Activated CD4-positive, alpha-beta T cell treated with anti-CD3 and anti-CD28 coated beads, Interleukin-2, amount 50 U/mL, for 48 hours (primary cell): Measurements from ENCODE around the gene UGP2.

Source experiments
- DNase-seq, 2 experiments: peaks; one replicate each; pipeline ENCODE4 v3.0.0-alpha.2; 2020

Gene UGP2

DNA sequence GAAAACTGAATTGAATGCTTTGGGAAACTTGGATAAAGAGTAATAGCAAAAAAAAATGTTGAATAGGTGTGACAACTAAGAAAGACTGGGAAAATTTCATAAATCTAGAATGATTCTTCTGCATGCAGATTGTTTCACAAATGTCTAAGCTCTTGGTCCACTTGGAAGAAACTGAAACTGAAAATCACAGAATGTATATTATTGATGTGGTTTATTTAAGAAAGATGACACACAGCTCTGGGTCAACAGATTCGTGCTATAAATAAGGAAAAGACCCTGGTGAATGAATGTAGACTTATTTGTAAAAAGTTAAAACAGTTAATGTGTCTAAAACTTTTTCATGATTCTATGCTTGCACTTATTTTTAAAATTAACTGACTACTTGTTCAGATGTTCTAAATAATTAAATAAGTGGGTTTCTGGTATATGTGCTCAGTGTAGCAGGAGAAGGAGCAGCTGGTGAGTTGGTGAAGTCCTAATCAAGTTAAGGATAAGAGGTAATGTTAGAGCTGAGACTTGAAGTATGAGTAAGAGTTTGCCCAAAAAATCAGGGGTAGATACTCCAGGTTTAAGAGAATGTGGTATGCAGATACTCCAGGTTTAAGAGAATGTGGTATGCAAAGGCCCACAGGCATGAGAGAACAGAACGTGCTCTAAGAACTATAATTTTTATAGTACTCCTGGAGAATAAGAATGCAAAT lies 24.5 kb downstream of the UGP2 start:
- DNase-seq = no peak

DNA sequence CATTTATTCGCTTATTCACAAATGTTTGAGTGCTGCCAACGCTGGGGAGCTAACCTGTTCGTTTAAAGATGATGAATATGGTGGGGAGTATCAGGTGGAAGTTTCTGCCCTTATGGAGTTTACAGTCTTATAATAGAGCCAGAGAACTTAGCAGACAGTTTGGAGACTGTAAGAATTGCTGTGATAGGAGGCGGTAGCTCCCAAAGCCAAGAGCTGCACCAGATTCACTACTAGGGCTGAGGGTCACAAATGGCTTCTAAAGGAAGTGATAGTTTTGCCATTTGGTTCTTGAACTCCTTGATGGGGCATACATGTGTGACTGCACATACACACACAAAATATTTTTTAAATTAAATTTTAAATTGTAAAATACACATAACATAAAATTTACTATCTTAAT lies 29.0 kb downstream of the UGP2 start:
- no peak for DNase-seq

DNA sequence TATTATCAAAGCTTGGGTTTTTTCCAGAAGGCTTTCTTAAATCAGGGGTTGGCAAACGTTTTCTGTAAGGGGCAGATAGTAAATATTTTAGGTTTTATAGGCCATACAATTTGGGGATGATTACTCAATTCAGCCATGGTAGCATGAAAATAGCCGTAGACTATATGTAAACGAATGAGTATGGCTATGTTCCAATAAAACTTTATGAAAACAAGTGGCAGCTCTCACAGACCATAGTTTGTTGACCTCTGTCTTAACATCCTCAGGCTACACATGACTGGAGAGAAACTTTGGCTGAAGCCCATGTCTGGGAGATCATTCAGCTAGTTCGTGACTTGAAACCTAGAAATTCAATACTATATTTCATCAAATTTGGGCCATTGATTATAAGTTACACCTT lies 30.2 kb downstream of the UGP2 start:
- DNase-seq = no peak

DNA sequence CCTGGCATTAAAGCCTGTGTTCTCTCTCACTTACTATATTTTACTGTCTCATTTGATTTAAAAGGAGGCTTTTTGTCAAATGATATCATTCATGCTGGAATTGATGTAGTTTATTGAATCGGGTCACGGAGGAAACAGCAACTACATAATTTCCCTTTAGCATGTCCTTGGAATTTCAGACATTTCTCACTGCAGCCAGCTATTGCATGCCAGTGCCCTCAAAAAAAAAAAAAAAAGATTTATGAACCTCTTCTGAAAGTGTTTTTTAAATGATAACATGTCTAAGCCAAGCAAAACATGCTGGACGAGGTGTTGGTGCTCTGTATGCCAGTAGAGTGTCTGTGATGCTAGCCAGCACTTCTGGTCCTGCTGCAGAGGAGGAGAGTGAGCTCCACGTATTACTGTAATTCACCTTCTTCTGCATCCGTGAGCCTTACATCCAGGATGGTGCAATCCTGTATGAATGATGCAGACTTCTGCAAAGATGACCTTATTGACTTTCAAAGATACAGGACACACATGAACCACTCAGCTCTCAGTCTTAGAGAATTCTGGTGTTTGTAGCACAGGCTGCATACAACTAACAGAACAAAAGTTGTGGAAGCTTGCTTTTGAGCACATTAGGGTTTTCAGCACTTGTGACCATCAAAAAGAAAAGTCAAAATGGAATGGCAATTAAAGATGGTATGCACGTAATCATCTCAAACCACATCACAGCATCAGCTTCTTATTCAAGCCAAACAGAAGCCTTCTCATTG lies 31.1 kb downstream of the UGP2 start:
- no peak for DNase-seq

DNA sequence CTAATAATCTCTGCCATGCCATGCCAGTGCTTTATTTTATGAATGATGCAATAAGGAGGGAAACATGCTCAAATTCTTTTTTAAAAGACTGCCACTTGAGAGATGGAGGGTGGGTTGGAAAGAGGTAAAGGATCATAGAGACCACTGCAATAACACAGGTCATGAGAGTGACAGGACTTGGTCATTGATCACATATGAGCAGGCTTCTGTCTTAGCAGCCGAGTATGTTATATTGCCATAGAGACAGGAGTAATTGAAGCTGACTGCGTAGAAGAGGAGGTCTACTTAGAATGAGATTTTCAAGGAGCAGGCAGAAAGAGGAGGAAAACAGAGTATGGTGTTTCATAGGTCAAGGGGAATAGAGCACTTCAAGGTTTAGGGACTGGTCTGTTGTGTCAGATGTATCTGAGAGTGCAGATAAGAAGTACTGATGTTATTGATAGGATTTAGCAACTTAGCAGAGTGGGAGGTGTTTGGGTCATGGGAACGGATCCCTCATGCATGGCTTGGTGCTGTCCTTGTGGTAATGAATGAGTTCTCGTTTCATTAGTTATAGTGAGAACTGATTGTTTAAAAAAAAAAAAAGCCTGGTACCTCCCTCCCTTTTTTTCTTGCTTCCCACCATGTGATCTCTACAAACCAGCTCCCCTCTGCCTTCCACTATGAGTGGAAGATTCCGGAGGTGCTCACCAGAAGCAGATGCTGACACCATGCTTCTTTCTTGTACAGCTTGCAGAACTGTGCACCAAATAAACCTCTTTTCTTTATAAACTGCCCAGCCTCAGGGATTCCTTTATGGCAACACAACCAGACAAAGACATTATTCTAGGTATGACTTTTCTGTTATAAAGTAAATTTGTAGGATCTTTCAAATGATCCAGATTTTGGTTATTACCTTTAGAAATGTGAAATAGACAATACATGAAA lies 32.8 kb downstream of the UGP2 start:
- no peak for DNase-seq

DNA sequence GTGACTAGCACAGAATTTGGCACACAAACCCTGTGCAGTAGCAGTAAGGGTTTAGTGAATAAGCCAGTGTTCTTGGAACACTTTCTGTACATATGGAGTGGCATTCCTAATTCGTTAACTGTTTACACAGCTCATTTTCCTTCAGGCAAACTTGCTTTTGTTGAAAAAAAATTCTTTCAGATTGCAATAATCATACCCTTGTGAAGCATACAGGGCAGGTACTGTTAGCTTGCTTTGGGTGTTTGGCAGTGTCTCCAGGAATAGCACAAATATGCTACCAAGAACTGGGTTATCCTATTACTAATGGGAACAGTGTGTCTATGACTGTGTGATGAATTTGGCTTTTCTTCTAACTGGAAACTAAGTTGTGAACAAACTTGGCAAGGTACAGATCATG lies 33.4 kb downstream of the UGP2 start:
- DNase-seq = no peak

DNA sequence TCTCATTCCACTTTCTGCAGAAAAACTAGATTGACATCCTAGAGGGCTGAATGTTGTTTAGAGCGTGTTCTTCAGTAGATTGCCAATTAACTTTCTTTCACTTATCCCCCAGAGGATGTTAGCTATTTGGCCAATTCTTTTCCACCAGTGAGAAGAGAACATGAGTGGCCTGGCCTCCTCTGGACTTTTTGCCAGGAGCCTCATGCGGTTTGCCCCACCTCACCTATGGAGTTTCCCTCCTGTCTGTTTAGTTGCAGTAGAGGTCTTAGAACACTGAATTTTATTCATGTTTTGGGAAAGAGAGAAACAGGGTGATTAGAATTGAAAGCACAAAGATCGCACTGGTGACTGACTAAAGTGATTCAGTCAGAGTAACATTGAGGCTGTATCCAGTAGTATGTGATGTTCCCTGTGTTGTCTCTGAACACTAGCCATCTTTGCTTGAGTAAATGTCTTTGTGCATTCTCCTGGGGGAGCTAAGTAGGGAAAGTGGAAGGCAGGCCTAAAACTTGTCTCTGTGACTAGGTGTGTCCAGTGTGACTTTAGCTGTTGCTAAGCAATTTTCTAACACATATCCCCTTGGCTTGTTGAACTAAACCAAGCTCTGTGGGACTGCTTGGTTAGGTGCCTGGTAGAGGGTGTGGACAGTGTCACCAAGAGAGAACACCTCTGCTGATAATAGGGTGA lies 34.0 kb downstream of the UGP2 start:
- no peak for DNase-seq

DNA sequence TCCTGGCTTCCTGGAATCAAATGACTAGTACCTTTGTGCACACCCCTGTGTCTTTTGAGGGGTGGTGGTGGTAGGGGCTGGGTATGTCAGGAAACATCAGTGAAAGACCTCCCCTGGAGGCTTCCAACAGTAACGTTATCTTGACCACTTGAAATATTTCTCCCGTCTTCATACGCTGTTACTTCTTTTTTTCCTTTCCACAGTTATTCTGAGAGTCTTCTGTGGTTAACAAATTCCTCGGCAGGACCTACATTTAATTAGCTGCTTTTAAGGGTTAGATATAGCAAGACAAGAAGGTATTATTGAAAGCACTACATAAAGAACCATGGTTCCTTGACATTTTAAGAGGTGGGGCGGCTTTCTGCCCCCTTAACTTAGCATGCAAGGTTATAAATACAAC lies 34.6 kb downstream of the UGP2 start:
- no peak for DNase-seq

DNA sequence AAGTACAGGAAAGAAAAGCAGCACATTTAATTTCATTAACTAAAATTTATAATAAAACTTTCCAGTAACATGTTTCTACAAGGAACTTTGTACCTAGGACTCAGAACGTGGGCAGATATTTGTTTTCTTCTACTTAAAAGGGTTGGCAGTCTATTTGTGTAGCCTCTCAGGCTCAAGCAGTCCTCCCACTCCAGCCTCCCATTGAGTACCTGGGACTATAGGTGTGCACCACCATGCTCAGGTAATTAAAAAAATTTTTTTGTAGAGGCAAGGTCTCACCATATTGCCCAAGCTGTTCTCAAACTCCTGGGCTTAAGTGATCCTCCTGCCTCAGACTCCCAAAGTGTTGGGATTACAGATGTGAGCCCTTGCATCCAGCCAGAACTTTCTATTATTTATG lies 36.8 kb downstream of the UGP2 start:
- no peak for DNase-seq

DNA sequence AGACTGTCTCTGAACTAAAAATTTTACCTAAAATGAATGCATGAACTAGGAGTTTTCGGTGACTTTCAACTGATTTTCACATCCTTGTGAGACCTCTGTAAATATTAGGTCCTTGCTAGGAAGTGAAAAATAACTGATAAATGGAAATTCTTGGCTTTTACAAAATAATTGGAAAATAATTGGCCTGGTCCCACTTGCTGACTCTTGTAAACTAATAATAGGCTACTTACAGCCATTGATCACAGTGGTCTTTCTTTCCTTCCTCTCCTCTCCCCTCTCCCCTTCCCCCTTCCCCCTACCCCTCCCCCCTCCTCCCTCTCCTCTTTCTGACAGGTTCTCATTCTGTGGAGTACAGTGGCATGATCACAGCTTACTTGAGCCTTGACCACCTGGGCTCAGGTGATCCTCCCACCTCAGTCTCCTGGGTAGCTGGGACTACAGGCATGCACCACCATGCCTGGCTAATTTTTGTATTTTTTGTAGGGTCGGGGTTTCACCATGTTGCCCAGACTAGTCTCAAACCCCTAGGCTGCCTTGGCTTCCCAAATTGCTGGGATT lies 38.3 kb downstream of the UGP2 start:
- DNase-seq = no peak

DNA sequence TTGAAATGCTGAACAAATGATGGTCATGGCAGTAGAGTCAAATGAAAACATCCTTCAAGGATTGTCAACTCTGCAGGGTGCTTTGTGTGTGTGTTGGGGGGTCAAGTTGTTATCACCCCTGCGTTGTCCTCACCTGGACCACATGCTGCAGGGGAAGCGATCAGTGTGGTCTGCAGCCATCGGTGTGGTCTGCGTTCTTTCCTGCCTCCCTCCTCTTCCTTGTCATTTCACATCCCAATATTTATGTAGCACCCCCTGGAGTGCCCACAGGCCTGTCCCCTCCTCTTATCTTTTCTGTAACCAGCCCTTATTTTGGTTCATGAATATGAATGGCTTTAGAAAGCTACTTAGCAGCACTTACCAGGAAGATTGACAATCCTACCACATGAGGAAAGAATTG lies 38.9 kb downstream of the UGP2 start:
- DNase-seq = no peak

DNA sequence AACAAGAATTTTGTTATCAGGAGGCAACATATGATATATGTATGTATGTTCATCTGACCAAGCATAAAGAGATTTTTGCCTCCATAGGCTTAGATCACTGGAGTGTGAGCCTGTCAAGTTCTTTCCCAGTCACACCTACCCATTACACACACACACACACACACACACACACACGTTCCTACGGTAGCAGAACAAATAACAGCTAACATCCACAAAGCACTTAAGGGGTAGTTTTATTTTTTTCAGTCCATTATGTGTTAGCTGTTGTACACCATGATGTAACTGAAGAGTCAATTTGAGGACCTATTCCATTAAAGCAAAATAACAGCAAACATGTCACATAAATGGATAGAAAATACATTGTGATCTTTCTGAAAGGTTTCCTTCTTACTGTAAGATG lies 39.5 kb downstream of the UGP2 start:
- DNase-seq = no peak

DNA sequence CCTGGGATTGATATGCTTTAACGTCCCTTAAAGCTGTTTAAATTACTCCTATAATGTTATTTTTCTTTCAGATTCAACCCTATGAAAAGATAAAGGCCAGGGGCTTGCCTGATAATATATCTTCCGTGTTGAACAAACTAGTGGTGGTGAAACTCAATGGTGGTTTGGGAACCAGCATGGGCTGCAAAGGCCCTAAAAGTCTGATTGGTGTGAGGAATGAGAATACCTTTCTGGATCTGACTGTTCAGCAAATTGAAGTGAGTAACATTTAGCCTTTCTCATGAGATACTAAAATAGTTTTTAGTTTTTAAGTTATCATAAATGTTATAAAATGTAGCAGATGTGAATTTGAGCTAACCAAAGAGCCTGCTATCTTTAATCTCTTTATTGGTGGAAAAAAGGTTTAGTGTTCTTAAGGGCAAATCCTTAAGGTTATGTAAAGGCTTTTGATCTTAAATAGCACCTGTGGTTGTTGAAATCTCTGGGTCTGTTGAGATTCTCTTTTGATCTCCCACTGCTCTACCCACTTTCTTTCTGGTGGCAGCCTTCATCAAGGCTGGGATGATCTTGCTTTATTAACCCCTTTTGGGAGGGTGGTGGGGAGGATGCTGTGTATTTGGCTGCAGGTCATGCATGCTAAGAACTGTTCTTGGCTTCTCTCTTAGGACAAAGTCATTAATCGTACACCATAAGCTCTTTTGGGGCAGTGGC lies 40.9 kb downstream of the UGP2 start:
- no peak for DNase-seq

DNA sequence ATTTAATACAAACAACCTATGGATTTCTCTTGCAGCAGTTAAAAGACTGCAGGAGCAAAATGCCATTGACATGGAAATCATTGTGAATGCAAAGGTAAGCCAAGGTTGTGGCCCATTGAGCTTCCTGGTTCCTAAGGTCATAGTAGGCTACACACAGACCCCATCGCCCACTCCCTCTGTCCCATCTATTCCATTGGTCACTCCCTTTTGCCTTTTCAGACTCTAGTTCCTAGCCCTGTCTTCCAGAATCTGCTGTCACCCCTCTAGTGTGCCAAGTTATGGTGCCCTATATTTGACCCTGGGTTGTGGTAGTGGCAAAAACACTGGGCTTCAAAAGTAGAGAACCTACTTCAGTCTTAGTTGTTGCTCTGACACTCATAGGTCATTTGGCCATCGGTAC lies 44.7 kb downstream of the UGP2 start:
- DNase-seq = no peak

DNA sequence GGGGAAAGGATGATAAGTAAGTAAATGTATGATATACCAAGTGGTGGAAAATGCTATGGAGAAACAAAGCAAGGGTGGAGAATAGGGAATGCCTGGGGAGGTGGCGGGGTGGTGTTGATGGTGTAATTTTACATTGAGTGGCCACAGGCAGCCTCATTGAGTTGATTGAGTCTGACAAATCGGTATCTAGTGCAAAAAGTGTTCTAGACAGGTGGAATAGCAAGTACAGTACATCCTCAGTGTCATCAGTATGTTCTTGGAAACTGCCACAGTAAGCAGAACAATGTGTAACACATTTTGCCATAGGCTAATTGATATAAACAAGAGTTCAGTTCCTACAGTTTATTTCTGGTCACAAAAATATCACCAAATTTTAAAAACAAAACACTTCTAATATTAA lies 46.4 kb downstream of the UGP2 start:
- DNase-seq = no peak

DNA sequence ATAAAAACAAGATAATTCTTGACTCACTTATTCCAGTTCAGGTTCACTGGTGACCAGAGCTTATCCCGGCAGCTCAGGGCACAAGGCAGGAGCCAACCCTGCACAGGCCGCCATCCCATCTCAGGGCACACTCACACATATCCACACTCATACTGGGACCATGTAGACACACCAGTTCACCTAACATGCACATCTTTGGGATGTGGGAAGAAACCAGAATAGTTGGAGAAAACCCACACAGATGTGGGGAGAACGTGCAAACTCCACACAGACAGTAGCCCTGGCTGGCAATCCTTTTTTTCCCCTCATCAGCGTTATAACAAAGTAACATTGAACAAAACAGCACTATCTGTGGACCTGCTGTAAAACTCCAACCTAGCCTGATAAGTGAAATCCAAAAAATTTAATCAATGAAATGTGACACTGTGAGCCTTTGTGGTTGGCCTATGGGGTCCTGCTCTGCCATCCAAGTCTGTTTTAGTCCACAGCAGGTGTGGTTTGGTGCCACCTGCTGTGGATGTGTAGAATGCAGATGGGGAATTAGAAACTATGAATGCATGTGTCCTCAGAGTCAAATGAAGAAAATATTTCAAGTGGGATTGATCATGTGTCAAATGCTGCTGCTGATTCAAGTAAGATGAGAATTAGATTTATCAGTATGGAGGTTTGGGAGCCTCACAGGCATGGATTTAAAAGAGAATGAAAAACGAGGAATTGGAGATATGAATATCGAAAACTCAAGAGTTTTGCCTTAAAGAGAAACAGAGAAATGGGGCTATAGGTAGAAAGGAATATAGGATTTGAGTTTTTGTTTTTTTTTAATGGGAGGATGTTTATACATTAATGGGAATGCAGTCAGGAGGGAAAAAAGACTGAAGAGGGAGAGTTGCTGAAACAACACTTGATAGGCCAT lies 47.0 kb downstream of the UGP2 start:
- DNase-seq = peak; percentile 34 to 57

DNA sequence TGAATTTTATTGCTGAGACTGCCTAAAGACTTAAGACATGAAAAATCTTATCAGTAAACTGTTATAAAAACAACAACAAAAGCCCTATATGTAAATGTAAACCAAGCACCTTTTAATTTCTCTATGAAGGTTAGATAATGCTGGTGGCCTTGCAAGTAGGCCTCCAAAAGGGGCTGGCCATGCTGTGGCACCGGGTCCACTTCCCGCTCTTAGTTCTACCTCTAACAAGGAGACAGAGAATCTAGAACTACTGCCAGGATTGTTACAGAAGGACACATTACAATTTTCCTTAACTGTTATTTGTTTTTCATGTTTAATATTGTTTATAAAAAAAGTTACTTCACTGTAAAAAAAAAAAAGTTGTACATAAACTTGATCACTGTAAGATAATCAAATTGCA lies 49.0 kb downstream of the UGP2 start:
- no peak for DNase-seq

DNA sequence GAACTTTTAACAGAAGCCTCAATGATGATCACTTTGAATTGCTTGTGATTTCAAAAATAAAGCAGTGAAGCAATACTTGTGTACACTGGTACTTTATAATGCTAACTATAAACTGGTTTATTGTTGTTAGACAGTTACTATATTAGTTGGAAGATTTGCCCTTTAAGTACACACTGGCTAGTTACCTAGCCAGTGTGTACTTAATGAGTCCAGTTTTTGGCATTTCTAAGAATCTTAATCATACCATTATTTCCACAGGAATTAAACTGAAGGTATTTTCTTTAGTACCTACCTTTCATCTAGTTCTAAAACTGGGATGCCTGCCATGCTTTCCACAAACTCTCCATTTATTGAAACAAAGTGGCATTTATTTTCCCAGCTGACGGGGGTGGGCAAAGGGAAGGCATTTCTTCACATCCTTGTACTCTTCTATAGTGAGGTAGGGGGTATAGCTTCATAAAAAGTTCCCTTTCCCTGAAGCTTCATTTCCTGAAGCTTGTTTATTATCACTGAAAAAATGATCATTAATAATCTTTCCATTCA lies 49.9 kb downstream of the UGP2 start:
- no peak for DNase-seq

DNA sequence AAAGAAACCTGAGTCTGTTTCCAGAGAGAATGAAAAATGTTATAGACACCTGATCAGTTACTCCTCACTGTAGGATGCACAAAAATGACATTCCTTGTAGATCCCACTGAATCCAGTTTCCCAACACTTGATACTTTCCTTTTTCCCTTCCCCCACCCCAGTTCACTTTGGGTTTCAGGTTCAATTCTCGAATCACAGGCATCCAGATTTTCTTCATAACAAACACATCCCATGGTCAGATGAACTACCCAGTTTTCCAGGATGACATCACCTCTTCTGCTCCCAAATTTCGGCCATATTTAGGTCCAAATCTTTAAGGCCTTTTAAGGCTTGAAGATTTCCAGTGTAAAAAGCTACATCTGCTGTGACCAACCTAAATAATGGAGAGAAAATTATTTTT lies 51.5 kb downstream of the UGP2 start:
- no peak for DNase-seq

DNA sequence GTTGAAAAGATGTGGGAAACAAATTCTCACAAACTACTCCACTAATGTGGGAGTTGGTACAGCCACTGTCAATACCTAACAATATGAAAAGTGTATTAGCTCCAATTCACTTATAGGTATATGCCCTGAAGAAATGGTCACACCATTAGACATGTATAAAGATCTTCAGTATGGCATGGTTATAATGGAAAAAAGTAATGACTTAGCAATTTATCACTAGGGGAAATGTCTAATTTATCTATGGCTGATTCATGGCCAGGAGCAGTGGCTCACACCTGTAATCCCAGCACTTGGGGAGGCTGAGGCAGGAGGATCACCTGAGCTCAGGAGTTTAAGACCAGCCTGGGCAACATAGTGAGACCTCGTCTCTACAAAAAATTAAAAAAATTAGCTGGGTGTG lies 52.5 kb downstream of the UGP2 start:
- DNase-seq = no peak

DNA sequence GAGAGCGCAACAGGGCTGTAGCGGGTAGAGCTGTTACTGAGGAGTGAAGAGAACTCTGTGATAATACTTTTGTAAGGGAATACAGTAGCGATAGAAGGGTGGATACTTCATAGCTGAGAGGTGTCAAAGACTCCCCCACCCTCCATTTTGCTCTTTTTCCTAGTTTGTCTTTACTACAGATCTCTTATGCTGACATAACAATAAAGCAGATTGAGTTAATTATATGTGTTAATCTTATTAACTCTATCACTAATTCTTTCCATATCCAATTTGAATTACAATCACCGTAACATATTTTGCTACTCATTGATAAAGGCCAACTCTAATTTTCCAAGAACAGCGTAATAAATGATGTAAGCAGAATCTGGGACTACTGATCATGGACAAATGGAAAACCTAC lies 57.1 kb downstream of the UGP2 start:
- no peak for DNase-seq
